ENCODE results near the gene PHF1. TPM values are rescaled to one million over a fixed set of nuclear protein-coding genes. Genes with fewer than 3 reads are reported as not detected.
A peak's percentile ranks its signal among the peaks of the same experiment; 100 is the strongest.

The PHF1 gene
- total and polyA plus RNA-seq, 2 of the 13 experiments (the other 11 are each of a cell fraction or from before 2014, with no cell fraction given): 25.4 to 61.9 TPM

GRCh38 chr6:33417903-33418689 is 7.3 kb downstream of the PHF1 start, which contains the start of gene CUTA (continued):
- TF ChIP-seq NR2C2 (CRISPR knock-in tag; IDR thresholded peaks at IDR 0.05; ENCODE audit: borderline replicate concordance) (peak; percentile 80; the same call in 1 of the 2 replicates), HDAC6 (IDR thresholded peaks at IDR 0.05; ENCODE audit: low read depth, low read length) (no peak), ZNF317 (CRISPR knock-in tag; IDR thresholded peaks at IDR 0.05) (peak; percentile 72; the same call in 1 of the 2 replicates), ESRRA (CRISPR knock-in tag; IDR thresholded peaks at IDR 0.05; ENCODE audit: low read depth) (peak; percentile 73; the same call in 1 of the 2 replicates), HOXA5 (CRISPR knock-in tag; IDR thresholded peaks at IDR 0.05) (peak; percentile 90), ZSCAN25 (CRISPR knock-in tag; IDR thresholded peaks at IDR 0.05) (peak; percentile 64; the same call in 1 of the 2 replicates), ZNF770 (CRISPR knock-in tag; IDR thresholded peaks at IDR 0.05) (no peak), PCBP1 (IDR thresholded peaks at IDR 0.05; ENCODE audit: borderline replicate concordance, low read depth, low read length) (peak; percentile 70; the same call in 1 of the 2 replicates), DDIT3 (CRISPR knock-in tag; IDR thresholded peaks at IDR 0.05) (no peak), HNRNPUL1 (IDR thresholded peaks at IDR 0.05; ENCODE audit: low read depth, low read length) (no peak), ZNF672 (CRISPR knock-in tag; IDR thresholded peaks at IDR 0.05) (no peak), NFRKB (IDR thresholded peaks at IDR 0.05) (no peak), CCDC6 (CRISPR knock-in tag; IDR thresholded peaks at IDR 0.05) (no peak; the same call in 1 of the 2 replicates), IRF1 (CRISPR knock-in tag; IDR thresholded peaks at IDR 0.05; ENCODE audit: low read depth) (peak; percentile 91), ZNF782 (CRISPR knock-in tag; IDR thresholded peaks at IDR 0.05; ENCODE audit: borderline replicate concordance) (peak; percentile 76), ZGPAT (CRISPR knock-in tag; IDR thresholded peaks at IDR 0.05) (peak; percentile 94), ZFP37 (CRISPR knock-in tag; IDR thresholded peaks at IDR 0.05; ENCODE audit: borderline replicate concordance) (peak; percentile 97), BCLAF1 (IDR thresholded peaks at IDR 0.05) (no peak), ZBTB49 (CRISPR knock-in tag; IDR thresholded peaks at IDR 0.05; ENCODE audit: borderline replicate concordance) (no peak)
